ENCODE data around the gene KCNMA1.

KCNMA1 gene

GRCh38 chr10:76892766-76893479 is 744.7 kb downstream of the KCNMA1 start:
- DNase-seq: no peak

DNA sequence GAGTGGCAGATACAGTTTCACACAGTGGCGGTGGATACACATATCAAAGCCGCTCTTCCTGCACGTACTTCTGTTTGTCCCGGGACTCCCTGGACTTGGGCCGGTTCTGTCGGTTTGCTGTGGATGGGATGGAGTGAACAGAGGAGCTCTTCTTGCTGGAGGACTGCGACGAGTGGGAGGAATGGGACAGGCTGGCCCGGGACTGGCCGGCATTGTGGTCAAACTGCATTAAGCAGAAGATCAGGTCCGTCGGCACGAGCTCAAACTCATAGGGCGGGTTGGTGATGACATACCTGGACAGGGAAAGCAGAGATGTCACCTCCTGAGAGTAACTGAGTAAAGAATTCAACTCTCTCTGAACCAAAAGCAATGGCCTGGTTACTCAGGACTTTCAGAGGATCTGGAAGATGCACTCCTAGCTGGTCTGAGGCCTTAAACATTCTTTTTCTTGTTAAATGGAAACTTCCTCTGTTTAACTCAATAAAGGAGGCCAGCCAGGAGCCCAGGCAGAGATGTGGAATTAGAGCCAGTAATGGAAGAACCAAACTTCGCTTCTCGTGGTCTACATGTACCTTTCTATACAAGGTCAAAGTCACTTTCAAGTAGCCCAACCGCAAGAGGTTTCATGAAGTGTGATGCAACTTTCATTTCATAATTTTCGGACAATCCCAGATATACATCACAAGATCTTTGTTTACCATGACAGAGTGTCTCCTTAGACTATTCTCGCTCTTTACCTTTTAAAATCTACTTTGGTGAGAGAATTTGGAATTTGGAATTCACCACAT is 750.2 kb downstream of the KCNMA1 start:
- no peak for DNase-seq

GRCh38 chr10:76885816-76886215 is 751.8 kb downstream of the KCNMA1 start:
- no peak for DNase-seq

DNA sequence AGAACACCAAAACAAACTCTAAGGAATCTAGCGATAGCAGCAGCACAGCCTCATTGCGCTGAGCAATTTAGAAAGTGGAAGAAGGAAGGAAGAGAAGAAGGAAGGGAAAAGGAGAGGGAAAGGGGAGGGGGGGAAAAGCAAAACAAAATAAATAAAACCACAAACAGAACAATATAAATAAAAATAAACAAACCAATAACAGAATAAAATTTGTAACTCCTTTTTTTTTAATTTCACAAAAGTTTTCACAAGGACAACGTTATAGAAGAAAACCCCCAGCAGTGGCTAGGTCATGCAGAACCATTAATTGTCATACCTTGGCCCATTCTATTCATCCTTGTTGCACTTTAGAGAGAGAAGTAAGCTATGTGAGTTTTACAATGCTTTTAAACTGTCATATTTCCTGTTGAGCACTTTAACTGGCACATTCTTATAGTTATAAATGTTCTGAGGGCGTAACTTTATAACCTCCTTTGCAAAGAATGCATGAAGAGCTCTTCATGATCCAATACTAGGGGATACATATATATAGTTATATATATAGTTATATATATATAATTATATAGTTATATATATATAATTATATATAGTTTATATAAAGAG is 752.8 kb downstream of the KCNMA1 start:
- no peak for DNase-seq

- DNase-seq: no peak
These were observed 754.0 kb downstream of the KCNMA1 start for GRCh38 chr10:76883596-76883995.

DNA sequence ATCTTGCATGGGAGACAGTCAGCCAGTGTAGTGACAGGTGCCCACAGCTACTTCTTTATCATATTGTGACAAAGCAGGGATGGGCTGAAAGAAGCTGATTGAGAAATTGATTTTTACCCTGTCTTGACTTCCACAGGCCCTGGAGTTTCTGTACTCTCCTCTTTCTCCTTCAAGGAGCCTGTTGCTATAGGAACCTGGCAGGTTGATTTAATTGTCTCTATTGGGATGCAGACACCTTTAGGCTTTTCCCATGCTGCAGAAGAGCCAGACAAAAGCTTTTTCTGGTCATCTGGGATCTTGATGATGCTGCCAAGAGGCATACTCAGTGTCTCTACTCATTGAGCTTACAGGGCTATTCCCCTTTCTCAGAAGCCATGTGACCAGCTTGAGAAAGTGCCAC is 754.8 kb downstream of the KCNMA1 start:
- DNase-seq: no peak

GRCh38 chr10:76882245-76882644 is 755.4 kb downstream of the KCNMA1 start:
- no peak for DNase-seq

GRCh38 chr10:76881477-76882220 is 756.0 kb downstream of the KCNMA1 start:
- DNase-seq: no peak

DNA sequence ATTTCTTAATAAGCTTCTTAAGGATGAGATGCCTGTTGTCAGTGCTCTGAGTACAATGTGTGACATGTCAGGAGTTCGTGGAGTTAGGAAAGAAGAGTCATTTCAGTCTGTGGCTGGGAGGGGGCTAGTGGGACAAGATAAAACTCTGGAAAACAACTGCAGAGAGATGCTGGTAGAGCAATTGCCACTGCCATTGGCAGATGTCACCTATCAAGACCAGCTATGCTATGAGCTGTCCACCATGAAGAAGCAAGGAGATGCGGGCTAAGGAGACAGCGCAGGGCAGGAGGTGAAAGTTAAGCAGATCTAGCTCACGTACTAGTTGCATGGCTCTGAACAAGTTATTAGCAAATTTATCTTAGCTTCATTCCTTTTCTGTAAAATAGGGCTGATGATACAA is 756.7 kb downstream of the KCNMA1 start:
- DNase-seq: no peak

DNA sequence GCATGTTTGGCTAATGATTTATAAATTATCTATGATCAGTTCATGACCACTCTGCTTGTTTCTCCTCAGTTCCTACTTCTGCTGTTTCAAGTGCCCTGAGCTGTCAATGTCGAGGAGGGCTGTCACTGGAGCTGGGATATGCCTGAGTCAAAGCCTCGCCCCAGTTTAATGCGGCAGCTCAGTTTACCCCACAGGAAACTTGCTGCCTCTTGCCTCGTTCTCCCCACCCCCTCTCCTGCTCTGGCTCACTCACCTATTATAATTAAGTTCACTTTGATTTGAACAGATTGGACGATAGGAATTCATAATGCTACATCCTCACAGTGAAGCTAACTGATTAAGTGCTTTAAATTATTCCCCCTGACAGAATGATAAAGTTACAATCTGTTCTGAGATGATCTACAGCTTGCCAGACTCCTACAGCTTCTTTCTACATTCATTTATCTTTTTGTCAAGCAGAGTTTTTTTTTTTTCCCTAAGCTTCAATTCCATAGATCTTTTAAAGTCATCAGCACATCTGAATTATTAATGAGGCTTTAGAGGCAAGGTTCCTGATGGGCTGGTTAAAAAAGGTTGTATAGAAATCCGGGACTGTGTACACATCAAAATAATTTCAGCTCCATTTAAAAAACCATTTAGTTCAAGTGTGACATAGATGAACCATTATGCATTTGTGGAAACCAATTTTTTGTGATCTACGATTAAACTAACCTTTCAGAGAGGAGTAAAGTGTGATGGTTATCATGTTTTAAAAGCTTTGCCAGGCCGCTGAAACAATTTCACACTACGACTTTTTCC is 758.3 kb downstream of the KCNMA1 start:
- no peak for DNase-seq

- no peak for DNase-seq
These were observed 759.1 kb downstream of the KCNMA1 start for GRCh38 chr10:76878514-76878913.

DNA sequence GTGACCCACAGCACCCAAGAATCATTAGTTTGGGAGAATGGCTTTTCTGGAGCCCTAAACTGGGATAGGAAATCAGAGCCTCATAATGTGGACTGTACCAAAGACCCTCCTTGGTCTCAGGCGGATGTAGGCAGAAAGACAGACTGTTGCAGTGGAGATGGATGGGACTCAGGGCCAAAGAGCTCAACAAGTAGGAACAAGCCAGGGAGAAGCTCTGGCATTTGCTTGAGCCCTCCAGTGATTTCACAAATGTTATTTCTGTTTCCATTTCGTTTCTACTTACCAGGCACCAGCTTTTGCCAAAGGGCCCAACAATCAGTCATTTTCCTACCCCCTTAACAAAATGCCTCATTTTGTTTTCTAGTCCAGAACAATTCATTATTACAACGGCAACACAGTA is 762.7 kb downstream of the KCNMA1 start:
- no peak for DNase-seq

DNA sequence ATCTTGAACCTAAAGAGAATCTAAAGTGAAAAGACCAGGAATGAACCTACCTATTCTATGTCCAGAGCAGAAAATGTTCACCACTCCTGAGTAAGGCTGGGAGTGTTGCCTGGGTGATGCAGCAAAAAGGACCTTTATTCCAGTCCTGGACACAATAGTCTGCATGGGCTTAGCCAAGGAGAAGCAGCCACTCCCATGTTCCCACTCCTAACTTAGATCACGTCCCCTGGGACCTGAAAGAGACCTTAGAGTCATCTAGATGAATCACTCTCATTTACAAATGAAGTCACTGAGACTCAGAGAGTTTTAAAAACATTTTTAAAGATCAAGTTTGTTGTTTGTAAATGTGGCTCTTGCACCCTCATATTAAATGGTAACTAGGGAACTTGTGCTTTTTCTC is 763.4 kb downstream of the KCNMA1 start:
- no peak for DNase-seq

DNA sequence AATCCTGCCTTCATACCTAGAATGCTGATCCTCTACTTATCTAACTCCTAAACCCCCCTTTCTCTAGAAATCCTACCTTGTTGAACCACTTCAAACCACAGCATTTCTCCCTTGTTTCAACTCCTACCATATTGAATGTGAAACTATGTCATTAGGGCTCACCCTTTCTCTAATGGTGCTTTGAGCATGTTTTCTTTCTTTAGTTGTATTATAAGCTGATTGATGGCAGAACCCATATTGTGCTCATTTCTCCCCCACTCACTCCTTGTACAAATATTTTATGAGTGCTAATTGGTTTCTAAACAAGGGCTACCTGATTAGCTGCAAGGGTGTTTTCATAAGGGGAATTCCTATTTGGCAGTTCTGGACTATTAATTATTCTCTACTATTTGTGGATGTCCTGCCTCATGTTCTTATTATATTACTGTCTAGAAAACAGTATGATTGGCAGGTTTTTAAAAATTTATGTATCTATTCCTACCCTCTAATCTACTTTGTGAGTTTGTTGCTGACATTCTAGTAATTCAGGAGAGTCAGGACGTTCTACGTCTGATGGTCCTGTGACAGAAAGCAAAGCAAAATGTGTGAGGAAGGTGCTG is 765.8 kb downstream of the KCNMA1 start:
- DNase-seq: no peak

DNA sequence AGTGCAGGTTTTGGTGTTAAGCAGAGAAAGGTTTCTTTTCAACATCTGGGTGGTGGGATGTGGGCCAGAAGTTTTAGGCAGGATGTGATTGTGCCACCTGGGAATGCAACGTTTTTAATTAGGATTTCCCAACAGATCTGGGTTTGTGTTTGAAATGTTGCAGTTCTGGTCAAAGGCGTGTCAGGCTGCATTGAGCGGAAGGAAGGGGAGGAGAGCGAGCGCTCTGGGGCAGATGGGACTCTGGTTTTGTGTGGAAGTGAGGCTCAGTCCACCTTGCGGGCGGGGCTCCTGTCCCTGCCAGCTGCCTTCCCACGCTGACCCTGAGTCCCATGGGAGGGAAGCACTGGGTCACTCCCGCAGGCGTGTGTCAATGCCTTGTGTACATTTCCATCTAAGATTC is 767.7 kb downstream of the KCNMA1 start:
- DNase-seq: no peak

- no peak for DNase-seq
These were observed 769.3 kb downstream of the KCNMA1 start for GRCh38 chr10:76868098-76868977.

DNA sequence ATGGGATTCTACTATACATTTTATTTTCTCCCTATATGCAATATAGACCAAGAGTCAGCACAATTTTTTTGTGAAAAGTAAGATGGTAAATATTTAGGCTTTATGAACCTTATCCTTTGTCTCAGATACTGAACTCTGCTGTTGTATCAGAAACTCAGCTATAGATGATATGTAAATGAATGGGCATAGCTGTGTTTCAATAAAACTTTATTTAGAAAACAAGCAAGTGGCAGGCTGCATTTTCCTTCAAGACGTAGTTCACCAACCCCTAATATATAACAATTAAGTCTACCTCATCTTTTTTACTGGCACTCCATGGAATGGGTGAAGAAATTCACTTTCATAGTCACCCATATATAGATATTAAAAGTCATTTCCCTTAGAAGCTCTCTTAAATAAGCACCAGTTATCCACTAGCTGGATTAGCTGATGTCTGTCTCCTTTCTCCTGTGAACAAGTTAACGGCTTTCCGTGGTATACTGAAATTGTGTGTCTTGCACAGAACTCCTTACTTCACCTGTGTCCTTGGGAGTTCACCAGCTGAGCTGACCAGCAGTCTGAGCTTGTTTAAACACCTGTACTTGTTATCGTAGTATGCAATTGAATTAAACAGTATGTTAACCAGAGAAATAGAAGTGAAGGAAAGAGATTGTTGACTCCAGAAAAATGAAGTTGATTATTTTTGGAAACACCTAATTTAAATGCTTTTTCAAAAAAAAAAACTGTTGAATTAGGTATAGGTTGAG is 770.6 kb downstream of the KCNMA1 start:
- no peak for DNase-seq

DNA sequence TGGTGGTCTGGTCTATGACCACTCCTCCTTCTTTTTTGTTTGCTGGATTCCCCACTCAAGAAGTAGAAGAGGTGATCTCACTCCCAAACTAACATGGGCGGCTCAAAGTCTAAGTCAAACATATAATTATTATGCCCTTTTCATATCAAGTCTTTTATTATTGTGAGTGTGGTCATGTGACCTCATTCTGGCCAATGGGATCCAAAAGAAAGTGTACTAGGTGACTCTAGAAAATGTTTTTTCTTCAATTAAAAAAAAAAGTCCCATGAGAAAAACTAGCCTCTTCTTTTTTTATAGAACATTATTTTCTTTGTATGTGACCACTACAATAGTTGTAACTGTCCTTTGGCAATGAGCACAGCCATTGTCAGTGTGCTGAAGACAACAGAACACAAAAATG is 772.7 kb downstream of the KCNMA1 start:
- no peak for DNase-seq

DNA sequence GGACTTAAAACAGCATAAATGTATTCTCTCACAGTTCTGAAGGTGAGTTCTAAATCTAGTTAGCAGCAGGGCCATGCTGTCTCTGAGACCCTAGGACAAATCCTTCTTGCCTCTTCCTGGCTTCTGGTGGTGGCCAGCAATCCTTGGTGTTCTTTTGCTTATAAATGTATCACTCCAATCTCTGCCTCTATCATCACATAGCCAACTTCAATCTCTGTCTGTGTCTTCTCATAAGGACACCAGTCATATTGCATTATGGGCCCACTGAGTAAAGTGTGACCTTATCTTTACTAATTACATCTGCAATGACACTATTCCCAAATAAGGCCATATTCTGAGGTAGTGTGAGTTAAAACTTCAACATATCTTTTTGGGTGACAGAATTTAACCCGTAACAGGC is 778.9 kb downstream of the KCNMA1 start:
- DNase-seq: no peak

DNA sequence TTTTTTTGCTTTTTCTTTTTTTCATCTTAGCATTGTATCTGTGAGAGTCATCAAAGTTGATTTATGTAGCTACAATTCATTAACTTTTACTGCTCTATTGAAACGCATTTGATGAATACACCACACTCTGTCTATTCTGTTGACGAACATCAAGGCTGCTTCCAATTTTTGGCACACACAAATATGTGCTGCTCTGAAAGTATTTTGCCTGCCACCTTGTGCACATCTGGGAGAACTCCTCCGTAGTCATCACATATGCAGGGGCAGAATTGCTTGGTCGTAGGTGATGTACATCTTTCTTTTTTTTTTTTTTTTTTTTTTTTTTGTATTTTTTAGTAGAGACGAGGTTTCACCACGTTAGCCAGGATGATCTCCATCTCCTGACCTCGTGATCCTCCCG is 796.8 kb downstream of the KCNMA1 start:
- no peak for DNase-seq
